Tibial artery (tissue), 4 donors: ENCODE results near the gene RITA1.

Source experiments
- DNase-seq, 2 donors: peaks; one replicate each; pipeline ENCODE4 v3.0.0-alpha.2; 2019
- H3K27ac ChIP-seq, 2 donors: fragments of 200-600 bp; sonication (generic) in 1 of 2; 1 replicate in 1 of 2; 2 replicates in 1 of 2; pipeline ENCODE4 v1.5.1; 2018 to 2019; ENCODE audit warnings: mild to moderate bottlenecking in 1 of 2
- H3K27me3 ChIP-seq, 2 donors: fragments of 200-600 bp; sonication (generic) in 1 of 2; one replicate each; pipeline versions ENCODE4 v1.5.1 to v1.6.0; 2016 to 2019
- H3K36me3 ChIP-seq, 3 donors: fragments of 200-600 bp; sonication (generic) in 2 of 3; one replicate each; pipeline ENCODE4 v1.5.1; 2016 to 2019; ENCODE audit warnings: mild to moderate bottlenecking in 2 of 3
- H3K4me1 ChIP-seq, 4 donors: fragments of 200-600 bp; sonication (generic) in 2 of 4; 1 replicate in 3 of 4; 2 replicates in 1 of 4; pipeline ENCODE4 v1.5.1; 2016 to 2019
- H3K4me3 ChIP-seq, 2 donors: fragments of 200-600 bp; sonication (generic) in 1 of 2; 1 replicate in 1 of 2; 2 replicates in 1 of 2; pipeline ENCODE4 v1.5.1; 2018 to 2019; ENCODE audit warnings: mild to moderate bottlenecking in 2 of 2
- H3K9me3 ChIP-seq, 3 donors: fragments of 200-600 bp; sonication (generic) in 1 of 3; one replicate each; pipeline ENCODE4 v1.5.1; 2016 to 2019
- CTCF ChIP-seq, 2 experiments: fragments of 200-600 bp in 1 of 2; fragments of 450-650 bp in 1 of 2; IDR thresholded peaks; one replicate each; pipeline ENCODE4 v1.5.1; 2017 to 2019; ENCODE audit warnings: antibody characterized with exemption in 2 of 2, mild to moderate bottlenecking in 1 of 2, moderate library complexity in 1 of 2
- intact Hi-C: fragments of 100-400 bp; cut with DNase I; formaldehyde crosslinking; loops from one replicate; pipeline ENCODE4 v1.15.0; 2023; ENCODE audit warnings: low total_unique reads

RITA1 gene

GRCh38 chr12:113184098-113184899, 1.2 kb upstream of the RITA1 start:
- Histone ChIP-seq H3K27ac (peak overlapping the region; percentile 97 to 98), H3K4me1 (peaks cover 0 to 33% (median 24%) of the 10 kb centered on the region in 4 donors), H3K27me3 (no peaks in the 10 kb centered on the region), H3K9me3 (no peaks in the 10 kb centered on the region), H3K36me3 (peaks cover 17 to 36% (median 18%) of the 10 kb centered on the region in 3 donors), H3K4me3 (peak overlapping the region; percentile 87 to 96)
- no peak for TF ChIP-seq CTCF (IDR thresholded peaks at IDR 0.05)
- no peak for DNase-seq
- intact Hi-C loops, result no loop called here

GRCh38 chr12:113184900-113185179, 681 bp upstream of the RITA1 start:
- intact Hi-C loops, result no loop called here
- TF ChIP-seq CTCF (IDR thresholded peaks at IDR 0.05), result no peak
- Histone ChIP-seq H3K4me3 (peak overlapping the region; percentile 87 to 96), H3K27ac (peak overlapping the region; percentile 97 to 98), H3K9me3 (no peaks in the 10 kb centered on the region), H3K36me3 (peaks cover 12 to 31% (median 12%) of the 10 kb centered on the region in 3 donors), H3K4me1 (peaks cover 0 to 33% (median 24%) of the 10 kb centered on the region in 4 donors), H3K27me3 (no peaks in the 10 kb centered on the region)
- peak; percentile 89 to 93 for DNase-seq

- TF ChIP-seq CTCF (IDR thresholded peaks at IDR 0.05), result no peak
- peak overlapping the region; percentile 87 to 96 for H3K4me3 ChIP-seq
- peaks cover under 1 to 26% (median 1%) of the 10 kb centered on the region in 3 donors for H3K36me3 ChIP-seq
- no peaks in the 10 kb centered on the region for H3K27me3 ChIP-seq
- peak overlapping the region; percentile 97 to 98 for H3K27ac ChIP-seq
- peaks cover 0 to 33% (median 24%) of the 10 kb centered on the region in 4 donors for H3K4me1 ChIP-seq
- intact Hi-C loops, result no loop called here
- no peak for DNase-seq
- no peaks in the 10 kb centered on the region for H3K9me3 ChIP-seq
These were observed 478 bp downstream of the RITA1 start for GRCh38 chr12:113186033-113186365.

- intact Hi-C loops, result no loop called here
- peaks cover 5 to 26% (median 6%) of the 10 kb centered on the region in 3 donors for H3K36me3 ChIP-seq
- H3K27ac ChIP-seq, result peak overlapping the region; percentile 37 to 97
These were observed 1.3 kb downstream of the RITA1 start for GRCh38 chr12:113186666-113187325.

GRCh38 chr12:113189361-113189760, 3.8 kb downstream of the RITA1 start:
- no peak overlapping the region for H3K4me3 ChIP-seq
- intact Hi-C loops, result no loop called here
- DNase-seq, result no peak
- H3K27me3 ChIP-seq, result no peaks in the 10 kb centered on the region
- peaks cover 0 to 32% (median 24%) of the 10 kb centered on the region in 4 donors for H3K4me1 ChIP-seq
- no peaks in the 10 kb centered on the region for H3K9me3 ChIP-seq
- TF ChIP-seq CTCF (IDR thresholded peaks at IDR 0.05), result no peak
- peaks cover 6 to 30% (median 7%) of the 10 kb centered on the region in 3 donors for H3K36me3 ChIP-seq
- H3K27ac ChIP-seq, result no peak overlapping the region

More at GRCh38 chr12:113186666-113187325, 1.3 kb downstream of the RITA1 start:
- TF ChIP-seq CTCF (IDR thresholded peaks at IDR 0.05), result no peak
- H3K4me3 ChIP-seq, result peak overlapping the region; percentile 87 to 96
- no peaks in the 10 kb centered on the region for H3K9me3 ChIP-seq
- DNase-seq, result no peak
- peaks cover 0 to 33% (median 24%) of the 10 kb centered on the region in 4 donors for H3K4me1 ChIP-seq
- no peaks in the 10 kb centered on the region for H3K27me3 ChIP-seq
